ENCODE measurements around the gene TRDN.
"Not testable (repeated sequence)": the region's sequence is repeated elsewhere in the genome, so short reads cannot be mapped to it uniquely, and the experiment has no call there.

The TRDN gene

GRCh38 chr6:123629258-123629941 lies 7.3 kb downstream of the TRDN start:
- DNase-seq, result peak; percentile 71

DNA sequence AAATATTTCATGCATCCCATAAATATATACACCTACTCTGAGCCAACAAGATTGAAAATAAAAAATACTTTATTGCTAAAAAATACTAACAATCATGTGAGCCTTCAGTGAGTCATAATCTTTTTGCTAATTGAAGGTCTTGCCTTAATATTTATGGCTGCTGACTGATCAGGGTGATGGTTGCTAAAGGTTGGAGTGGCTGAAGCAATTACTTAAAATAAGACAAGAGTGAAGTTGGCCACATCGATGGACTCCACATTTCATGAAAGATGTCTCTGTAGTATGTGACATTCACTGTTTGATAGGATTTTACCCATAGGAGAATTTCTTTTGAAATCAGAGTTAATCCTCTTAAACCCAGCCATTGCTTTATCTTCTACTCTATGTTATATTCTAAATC lies 11.1 kb downstream of the TRDN start:
- DNase-seq, result no peak

GRCh38 chr6:123622780-123623179 lies 14.0 kb downstream of the TRDN start:
- no peak for DNase-seq

GRCh38 chr6:123619156-123619555 lies 17.6 kb downstream of the TRDN start:
- no peak for DNase-seq

GRCh38 chr6:123616942-123617341 lies 19.8 kb downstream of the TRDN start:
- no peak for DNase-seq

DNA sequence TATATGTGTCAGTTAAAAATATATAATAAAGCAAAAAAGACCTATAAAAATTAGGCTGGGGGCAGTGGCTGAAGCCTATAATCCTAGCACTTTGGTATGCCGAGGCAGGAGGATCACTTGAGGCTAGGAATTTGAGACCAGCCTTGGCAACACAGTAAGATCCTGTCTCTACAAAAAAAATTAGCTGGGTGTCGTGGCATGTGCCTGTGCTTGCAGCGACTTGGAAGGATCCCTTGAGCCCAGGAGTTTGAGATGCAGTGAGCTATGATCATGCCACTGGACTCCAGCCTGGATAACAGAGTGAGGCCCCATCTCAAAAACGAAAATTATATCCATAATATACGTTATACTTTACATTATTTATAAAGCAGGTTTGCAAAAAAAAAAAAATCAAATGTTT lies 20.7 kb downstream of the TRDN start:
- DNase-seq, result no peak

- DNase-seq, result no peak
Measured at GRCh38 chr6:123610779-123611178, 26.0 kb downstream of the TRDN start.

- no peak for DNase-seq
Measured at GRCh38 chr6:123604067-123604466, 32.7 kb downstream of the TRDN start.

DNA sequence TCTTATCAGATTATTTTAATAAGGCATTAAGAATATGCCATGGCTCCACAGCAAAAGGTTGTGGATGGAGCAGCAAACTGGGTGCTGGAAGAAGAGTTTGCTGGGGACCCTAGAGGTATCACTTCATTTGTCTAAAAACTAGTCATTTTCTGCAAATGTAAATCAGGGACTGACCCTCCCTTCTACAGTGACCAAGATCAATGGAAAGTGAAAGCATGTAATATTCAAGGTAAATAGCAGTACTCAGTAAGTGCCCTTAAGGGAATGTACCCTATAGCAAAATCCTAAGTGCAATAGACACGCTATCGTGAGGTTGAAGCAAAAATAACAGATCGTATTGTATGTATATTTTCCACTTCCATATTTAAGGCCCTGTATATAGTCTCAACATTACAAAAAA lies 38.7 kb downstream of the TRDN start:
- DNase-seq, result no peak

DNA sequence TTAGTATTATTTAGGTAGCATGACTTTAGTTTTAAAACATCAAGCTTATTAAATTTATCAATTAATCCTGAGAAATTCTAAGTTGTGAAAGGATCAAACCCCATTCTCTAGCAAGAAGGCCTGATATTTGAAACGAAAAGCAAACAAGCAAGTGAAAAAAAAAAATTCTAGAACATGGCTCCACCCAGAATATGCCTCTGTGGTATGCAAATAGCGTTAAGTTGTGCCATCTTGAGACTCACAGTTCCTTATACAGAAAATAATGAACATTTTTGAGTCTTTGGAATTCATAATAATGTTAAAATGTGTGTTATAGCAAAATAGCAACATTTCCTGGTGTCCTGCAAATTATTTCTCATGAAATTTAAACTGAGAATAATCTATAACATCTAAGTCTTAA lies 42.0 kb downstream of the TRDN start:
- DNase-seq, result no peak

GRCh38 chr6:123592426-123592825 lies 44.3 kb downstream of the TRDN start:
- no peak for DNase-seq

GRCh38 chr6:123589973-123590372 lies 46.8 kb downstream of the TRDN start:
- DNase-seq, result no peak

- DNase-seq, result no peak
Measured at GRCh38 chr6:123589317-123589716, 47.4 kb downstream of the TRDN start.

DNA sequence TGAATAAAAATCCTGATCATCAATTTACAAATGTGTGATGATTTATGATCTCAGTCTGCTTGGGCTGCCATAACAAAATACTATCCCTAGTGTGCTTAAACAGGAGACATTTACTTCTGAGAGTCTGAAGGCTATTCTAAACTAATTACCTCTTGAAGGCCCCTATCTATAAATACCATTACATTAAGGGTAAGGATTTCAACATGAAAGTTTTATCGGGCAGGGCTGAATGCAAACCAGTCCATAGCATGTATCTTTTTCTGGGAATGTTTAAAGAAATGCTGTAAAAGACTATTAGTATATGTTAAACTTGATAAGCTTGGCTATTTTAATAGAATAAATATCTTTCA lies 48.2 kb downstream of the TRDN start:
- no peak for DNase-seq

DNA sequence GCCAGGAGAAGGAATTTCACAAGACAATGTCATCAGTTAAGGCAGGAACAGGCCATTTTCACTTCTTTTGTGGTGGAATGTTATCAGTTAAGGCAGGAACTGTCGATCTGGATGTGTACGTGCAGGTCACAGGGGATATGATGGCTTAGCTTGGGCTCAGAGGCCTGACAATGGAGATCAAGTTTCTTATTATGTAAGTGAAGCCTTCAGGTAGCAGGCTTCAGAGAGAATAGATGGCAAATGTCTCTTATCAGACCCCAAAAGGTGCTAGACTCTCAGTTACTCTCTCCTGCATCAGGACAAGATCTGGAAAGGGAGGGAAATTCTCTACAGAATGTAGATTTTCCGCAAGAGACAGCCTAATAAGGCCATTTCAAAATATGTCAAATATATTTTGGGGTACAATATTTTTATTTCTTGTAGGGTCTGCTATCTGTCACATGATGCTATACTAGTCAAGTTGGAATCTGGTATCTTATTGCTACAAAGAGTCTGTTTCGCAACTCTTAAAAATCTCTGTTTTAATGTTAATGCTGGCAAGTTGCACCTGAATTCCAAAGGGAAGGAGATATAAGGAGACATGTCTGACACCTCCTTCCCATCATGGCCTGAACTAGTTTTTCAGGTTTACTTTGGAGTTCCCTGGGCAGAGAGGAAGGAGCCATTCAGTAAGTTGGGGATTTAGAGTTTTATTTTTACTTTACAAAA lies 48.8 kb downstream of the TRDN start:
- no peak for DNase-seq

GRCh38 chr6:123587407-123587806 lies 49.3 kb downstream of the TRDN start:
- not testable (repeated sequence) for DNase-seq

DNA sequence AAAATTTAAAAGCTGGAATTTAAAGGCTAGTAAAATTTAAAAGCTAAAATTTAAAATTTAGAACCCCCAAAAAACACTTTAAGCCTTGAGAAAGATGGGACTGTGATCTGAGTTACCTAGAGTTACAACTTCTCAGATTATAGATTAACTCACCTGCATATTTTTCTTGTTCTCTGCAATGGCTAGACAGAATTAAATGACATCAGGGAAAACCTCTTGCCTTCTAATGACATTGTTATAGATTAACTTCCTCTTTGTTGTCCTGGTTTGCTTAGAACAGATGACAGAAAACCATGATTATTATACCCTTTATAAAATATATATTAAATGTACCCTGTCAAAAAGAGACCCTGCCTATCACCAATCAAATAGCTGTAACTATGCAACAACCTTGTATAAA lies 56.4 kb downstream of the TRDN start:
- no peak for DNase-seq

GRCh38 chr6:123575188-123575587 lies 61.6 kb downstream of the TRDN start:
- no peak for DNase-seq

DNA sequence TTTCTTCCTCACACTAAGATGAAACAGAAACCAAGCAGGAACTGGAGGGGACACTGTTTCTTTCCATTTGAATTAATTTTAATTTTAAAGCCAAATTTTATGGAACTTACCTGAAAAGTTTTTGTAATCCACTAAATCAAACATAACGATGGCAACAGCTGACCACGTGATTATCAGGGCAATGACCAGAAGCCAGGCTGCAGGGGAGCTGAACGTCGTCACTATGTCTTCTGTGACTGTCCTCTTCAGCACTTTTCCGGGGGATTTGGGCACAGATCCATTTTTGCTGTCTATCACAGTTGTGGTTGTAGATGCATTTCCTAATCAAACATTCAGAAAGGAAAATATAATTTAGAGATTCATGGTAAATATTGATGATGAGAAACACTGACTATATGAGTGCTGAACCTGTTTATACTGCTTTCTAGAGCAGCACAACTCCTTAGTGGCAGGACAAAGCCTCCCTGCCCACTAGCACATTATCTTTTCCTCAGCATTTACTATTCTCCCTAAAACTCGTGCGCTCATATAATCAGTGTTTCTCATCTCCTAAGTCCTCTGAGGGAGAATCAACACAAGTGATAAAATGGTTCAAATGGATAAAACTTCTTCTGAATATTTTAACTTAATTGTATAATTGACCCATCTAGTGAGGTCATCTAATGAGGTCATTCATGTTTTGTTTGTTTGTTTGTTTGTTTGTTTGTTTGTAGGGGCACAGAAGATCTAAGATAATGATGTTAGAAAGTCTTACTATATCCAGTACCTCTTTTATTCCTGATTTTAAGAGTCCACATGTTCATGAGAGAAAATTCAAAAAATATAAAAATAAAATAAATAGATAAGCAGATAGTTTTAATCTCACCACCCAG lies 65.7 kb downstream of the TRDN start:
- no peak for DNase-seq

DNA sequence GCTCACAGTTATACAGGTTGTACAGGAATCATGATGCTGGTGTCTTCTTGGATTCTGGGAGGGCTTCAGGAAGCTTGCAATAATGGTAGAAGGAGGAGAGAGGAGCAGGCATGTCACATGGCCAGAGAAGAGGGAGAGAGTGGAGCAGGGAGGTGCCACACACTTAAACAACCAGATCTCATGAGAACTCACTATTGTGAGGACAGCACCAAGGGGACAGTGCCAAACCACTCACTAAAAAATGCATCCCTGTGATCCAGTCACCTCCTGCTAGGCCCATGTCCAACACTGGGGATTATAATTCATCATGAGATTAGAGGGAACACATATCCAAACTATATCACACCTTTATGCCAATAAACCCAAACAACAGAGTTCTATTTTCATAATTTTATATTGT lies 67.2 kb downstream of the TRDN start:
- no peak for DNase-seq

DNA sequence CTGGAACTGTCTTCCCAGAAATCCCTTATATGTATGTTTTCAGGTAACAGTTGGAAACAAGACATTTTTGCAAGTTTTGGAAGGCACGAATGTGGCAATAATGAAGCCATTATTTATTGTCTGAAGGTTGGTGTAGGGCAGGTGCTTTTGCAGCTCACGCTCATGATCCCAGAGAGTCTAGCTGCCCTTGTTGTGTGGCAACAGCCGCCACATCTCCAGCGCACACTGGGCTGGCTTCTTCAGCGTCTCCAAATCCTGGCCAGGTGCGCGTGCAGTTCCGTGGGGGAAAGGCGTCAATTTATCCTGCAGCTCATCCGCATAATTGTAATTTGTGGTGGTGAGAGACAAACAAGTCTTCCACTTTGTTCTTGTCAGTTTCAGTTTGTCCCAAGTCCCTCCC lies 71.2 kb downstream of the TRDN start:
- no peak for DNase-seq

DNA sequence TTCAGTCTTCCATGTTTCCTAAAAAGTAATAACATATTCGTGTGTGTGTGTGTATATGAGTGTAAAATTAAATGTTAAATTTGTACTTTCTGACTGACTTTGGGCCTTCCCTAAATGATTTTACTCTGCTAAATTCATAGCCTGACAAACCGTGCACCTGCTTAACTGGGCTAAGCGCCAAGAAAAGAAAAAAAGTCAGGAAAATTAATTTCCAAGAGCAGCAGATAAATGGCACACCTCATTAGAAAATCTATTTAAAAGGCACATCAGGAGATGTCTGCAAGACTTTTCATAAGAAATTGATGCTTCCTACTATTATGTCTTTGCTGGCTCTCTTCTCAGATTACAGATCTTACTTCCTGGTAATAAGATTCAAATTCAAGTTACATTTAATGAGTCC lies 72.4 kb downstream of the TRDN start:
- DNase-seq, result no peak

- DNase-seq, result no peak
Measured at GRCh38 chr6:123562677-123563076, 74.1 kb downstream of the TRDN start.

DNA sequence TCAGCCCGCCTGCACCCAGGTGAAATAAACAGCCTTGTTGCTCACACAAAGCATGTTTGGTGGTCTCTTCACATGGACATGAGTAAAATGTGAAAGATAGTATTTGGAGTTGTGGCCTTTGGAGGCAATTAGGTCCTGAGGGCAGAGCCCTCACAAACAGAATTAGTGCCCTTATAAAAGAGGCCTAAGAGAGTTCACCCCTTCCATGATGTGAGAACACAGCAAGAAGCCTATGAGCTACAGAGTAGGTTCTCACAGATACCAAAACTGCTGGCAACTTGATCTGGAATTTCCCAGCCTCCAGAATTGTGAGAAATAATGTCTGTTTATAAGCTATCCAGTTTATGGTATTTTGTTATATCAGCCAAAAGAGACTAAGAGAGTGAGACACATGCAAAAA lies 74.5 kb downstream of the TRDN start:
- DNase-seq, result no peak

Measured in hematopoietic multipotent progenitor cell treated with erythropoietin and hydrocortisone succinate and interleukin-3 and kit ligand, for 4 days (in vitro differentiated cells).